Thyroid gland (tissue), 4 donors: ENCODE data around the gene RIN1.
A peak's percentile ranks its signal among the peaks of the same experiment; 100 is the strongest.

Experiments used
- CTCF ChIP-seq, 6 experiments: fragments of 200-600 bp in 3 of 6; fragments of 450-650 bp in 3 of 6; sonication (generic) in 3 of 6; IDR thresholded peaks; one replicate each; pipeline ENCODE4 v1.5.1; 2016 to 2019; ENCODE audit warnings: antibody characterized with exemption in 6 of 6, mild to moderate bottlenecking in 2 of 6, inconsistent platforms in 1 of 6, moderate library complexity in 1 of 6
- POLR2A ChIP-seq, 2 donors: fragments of 450-650 bp; IDR thresholded peaks; one replicate each; pipeline ENCODE4 v1.6.1; 2017; ENCODE audit warnings: antibody characterized with exemption in 2 of 2, mild to moderate bottlenecking in 2 of 2, moderate library complexity in 1 of 2

GRCh38 chr11:66328302-66329144, 7.7 kb downstream of the RIN1 start:
- TF ChIP-seq POLR2A (IDR thresholded peaks at IDR 0.05) (no peak), CTCF (IDR thresholded peaks at IDR 0.05) (peak; percentile 82 to 98 (median 90))
